HG03064 (cell line): ENCODE measurements around the gene IGF2R.
"Not testable (repeated sequence)": the region's sequence is repeated elsewhere in the genome, so short reads cannot be mapped to it uniquely, and the experiment has no call there.

Experiments used
- ATAC-seq: cut with Tn5 transposase; IDR thresholded peaks from one replicate; pipeline ENCODE4 v1.9.1; 2021; ENCODE audit warnings: low read depth; ENCODE audit not compliant: unreplicated experiment

IGF2R gene

GRCh38 chr6:160088069-160088783 is 119.3 kb downstream of the IGF2R start:
- ATAC-seq: no peak

- ATAC-seq: no peak
Measured at GRCh38 chr6:160088784-160089533, 120.1 kb downstream of the IGF2R start.

GRCh38 chr6:160089534-160089897 is 120.6 kb downstream of the IGF2R start:
- ATAC-seq: no peak

GRCh38 chr6:160090442-160091239 is 121.8 kb downstream of the IGF2R start:
- ATAC-seq: not testable (repeated sequence)

- ATAC-seq: not testable (repeated sequence)
Measured at GRCh38 chr6:160092176-160092575, 123.3 kb downstream of the IGF2R start.

- ATAC-seq: no peak
Measured at GRCh38 chr6:160092602-160093001, 123.7 kb downstream of the IGF2R start.

GRCh38 chr6:160093061-160093460 is 124.2 kb downstream of the IGF2R start:
- no peak for ATAC-seq

- no peak for ATAC-seq
Measured at GRCh38 chr6:160093946-160094345, 125.1 kb downstream of the IGF2R start.

GRCh38 chr6:160095146-160095845 is 126.4 kb downstream of the IGF2R start:
- ATAC-seq: no peak

GRCh38 chr6:160101277-160102205 is 132.7 kb downstream of the IGF2R start:
- no peak for ATAC-seq

GRCh38 chr6:160102399-160102798 is 133.5 kb downstream of the IGF2R start:
- ATAC-seq: no peak

- ATAC-seq: no peak
Measured at GRCh38 chr6:160102956-160103824, 134.3 kb downstream of the IGF2R start.

GRCh38 chr6:160103825-160104100 is 134.9 kb downstream of the IGF2R start:
- ATAC-seq: no peak

GRCh38 chr6:160104821-160105517 is 136.1 kb downstream of the IGF2R start:
- ATAC-seq: no peak

GRCh38 chr6:160106010-160106409 is 137.1 kb downstream of the IGF2R start:
- ATAC-seq: no peak

GRCh38 chr6:160106701-160107100 is 137.8 kb downstream of the IGF2R start:
- no peak for ATAC-seq

- ATAC-seq: no peak
Measured at GRCh38 chr6:160108077-160108476, 139.2 kb downstream of the IGF2R start.

GRCh38 chr6:160110586-160111123 is 141.8 kb downstream of the IGF2R start:
- no peak for ATAC-seq
